Coronary artery (tissue), 2 donors: ENCODE results near the gene AMBRA1.

Experiments used
- DNase-seq: peaks from one replicate; pipeline ENCODE4 v3.0.0-alpha.2; 2017; ENCODE audit warnings: low spot score
- H3K27ac ChIP-seq, 2 donors: fragments of 200-600 bp; sonication (generic); one replicate each; pipeline ENCODE4 v1.5.1; 2016 to 2019
- H3K4me3 ChIP-seq: fragments of 200-600 bp; sonication (generic); 2 replicates; pipeline ENCODE4 v1.5.1; 2016; ENCODE audit warnings: mild to moderate bottlenecking, moderate library complexity
- TF ChIP-seq, protein P1 (sequence below): fragments of 200-600 bp; sonication (generic); IDR thresholded peaks from one replicate; pipeline ENCODE4 v1.5.1; 2019; ENCODE audit warnings: antibody characterized with exemption

AMBRA1 gene

DNA sequence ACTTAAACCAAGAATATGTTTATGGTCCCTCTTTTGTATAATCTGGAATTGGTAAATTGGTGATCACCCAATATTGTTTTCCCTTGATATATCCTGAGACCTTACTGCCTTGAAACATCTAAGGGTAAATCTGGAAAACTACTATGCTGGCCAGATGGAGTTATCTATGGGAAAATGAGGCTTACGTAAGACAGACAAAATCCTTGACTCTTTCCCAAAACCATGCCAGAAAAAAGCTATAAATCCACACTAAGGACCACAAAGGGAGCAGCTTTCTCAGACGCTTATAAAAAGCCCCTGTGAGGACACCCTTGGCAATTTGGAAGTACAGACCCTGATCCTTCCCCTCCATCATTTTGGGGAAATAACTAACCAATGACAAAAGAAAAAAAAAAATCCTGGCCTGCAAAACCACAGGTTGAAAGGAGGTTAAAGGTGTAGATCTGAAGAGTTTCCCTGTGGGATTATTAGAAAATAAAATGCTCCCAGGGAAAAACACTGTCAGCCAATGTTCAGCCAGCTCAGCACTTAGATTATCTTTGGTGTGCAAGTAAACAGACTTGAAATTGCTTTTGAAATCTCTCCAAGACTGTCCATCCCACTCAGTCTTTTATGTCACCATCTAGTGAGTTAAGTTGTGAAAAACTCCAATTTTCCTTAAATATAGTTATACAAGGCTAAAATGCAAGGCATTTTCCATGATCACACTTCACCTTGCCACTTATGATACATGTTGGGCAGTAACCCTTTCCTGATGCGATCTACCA lies 6.6 kb upstream of the AMBRA1 start:
- H3K27ac ChIP-seq = peak overlapping the region in 1 of 2 donors; percentile 30
- DNase-seq = no peak
- no peak overlapping the region for H3K4me3 ChIP-seq
- TF ChIP-seq, protein P1, sequence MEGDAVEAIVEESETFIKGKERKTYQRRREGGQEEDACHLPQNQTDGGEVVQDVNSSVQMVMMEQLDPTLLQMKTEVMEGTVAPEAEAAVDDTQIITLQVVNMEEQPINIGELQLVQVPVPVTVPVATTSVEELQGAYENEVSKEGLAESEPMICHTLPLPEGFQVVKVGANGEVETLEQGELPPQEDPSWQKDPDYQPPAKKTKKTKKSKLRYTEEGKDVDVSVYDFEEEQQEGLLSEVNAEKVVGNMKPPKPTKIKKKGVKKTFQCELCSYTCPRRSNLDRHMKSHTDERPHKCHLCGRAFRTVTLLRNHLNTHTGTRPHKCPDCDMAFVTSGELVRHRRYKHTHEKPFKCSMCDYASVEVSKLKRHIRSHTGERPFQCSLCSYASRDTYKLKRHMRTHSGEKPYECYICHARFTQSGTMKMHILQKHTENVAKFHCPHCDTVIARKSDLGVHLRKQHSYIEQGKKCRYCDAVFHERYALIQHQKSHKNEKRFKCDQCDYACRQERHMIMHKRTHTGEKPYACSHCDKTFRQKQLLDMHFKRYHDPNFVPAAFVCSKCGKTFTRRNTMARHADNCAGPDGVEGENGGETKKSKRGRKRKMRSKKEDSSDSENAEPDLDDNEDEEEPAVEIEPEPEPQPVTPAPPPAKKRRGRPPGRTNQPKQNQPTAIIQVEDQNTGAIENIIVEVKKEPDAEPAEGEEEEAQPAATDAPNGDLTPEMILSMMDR = no peak

DNA sequence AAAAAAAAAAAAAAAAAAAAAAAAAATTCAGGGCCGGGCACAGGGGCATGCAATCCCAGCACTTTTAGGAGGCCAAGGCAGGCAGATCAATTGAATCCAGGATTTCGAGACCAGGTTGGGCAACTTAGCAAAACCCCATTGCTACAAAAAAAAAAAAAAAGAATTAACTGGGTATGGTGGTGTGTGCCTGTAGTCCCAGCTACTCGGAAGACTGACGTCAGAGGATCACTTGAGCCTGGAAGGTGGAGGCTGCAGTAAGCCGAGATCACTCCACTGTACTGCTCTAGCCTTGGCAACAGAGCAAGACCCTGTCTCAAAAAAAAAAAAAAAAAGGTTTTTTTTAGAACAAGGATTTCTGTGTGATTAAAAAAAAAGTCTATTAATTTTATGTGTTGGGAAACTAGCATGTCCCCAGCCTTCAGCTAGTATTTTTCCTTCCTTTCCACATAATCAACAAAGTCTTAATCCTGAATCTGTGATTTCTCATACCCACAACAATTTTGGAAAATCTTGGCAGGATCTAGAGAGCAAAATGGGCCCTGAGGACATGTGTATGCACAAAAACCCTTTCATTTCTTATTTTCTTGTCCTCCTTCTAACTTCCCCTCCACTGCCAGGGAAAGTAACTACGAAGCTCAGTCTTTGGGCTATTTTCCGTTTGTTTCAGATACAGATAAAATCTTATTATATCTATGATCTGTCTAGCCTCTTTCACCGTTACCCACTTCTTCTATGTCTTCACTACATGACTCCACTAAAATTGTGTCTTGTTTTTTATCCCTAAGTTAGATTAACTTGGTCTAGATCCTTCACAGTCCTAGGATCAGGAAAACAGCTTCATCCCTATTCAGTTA lies 5.7 kb upstream of the AMBRA1 start:
- H3K27ac ChIP-seq = peak overlapping the region in 1 of 2 donors; percentile 1
- DNase-seq = no peak
- TF ChIP-seq, protein P1 = no peak
- no peak overlapping the region for H3K4me3 ChIP-seq

DNA sequence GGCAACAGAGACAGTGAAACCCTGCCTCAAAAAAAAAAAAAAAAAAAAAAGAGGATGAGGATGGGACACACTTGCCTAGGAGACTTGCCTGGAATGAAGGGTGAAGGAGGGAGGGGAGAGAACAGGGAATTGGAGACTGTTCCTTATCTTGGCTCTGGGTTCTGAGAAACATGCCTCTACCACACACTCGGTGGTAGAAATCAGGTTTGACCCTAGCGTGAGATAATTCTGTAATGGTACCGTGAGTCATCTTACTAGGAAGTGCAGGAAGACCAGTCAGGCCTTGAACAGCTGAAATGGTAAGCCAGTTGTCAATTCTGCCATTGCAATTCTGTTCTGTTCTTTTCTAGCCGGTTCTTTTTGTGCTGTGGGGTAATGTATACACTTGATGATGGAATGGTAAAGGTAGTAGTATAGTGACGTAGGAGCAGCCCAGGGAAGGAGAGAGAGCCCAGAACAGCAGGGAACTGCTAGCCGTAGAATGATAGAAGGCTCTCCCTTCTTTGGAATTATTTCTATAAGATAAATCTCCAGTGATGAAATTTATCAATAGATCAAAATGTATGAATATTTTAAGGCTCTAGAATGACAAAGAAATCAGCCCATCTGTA lies 3.9 kb upstream of the AMBRA1 start:
- TF ChIP-seq, protein P1 = no peak
- Histone ChIP-seq H3K27ac (no peak overlapping the region), H3K4me3 (no peak overlapping the region)
- no peak for DNase-seq

DNA sequence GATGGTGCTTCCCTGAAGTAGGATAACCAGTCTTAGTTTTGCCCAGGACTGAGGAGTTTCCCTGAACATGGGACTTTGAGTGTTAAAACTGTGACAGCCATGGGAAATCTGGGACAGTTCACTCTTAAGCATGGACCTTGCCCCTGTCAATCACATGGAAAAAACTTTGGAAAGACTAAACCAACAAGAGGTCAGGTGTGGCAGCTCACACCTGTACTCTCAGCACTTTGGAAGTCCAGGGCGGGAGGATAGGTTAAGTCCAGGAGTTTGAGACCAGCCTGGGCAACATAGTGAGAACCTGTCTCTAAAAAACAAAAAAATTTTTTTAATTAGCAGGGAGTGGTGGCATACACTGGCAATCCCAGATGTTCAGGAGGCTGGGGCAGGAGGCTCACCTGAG lies 3.3 kb upstream of the AMBRA1 start:
- Histone ChIP-seq H3K4me3 (no peak overlapping the region), H3K27ac (no peak overlapping the region)
- DNase-seq = no peak
- TF ChIP-seq, protein P1 = no peak

DNA sequence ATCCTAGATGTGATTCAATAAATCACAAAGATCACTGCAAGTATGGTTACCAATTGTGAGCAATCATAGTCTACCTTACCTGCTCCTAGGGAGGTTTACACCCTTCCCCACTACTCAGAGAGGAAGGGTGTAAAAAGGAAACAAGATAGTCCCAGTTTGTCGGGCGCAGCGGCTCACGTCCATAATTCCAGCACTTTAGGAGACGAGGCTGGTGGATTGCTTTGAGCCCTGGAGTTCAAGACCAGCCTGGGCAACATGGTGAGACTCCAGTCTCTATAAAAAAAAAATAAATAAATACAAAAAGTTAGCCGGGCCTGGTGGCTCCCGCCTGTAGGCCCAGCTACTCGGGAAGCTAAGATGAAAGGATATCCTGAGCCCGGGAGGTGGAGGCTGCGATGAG lies 962 bp upstream of the AMBRA1 start:
- DNase-seq = no peak
- TF ChIP-seq, protein P1 = no peak
- Histone ChIP-seq H3K4me3 (no peak overlapping the region), H3K27ac (no peak overlapping the region)

DNA sequence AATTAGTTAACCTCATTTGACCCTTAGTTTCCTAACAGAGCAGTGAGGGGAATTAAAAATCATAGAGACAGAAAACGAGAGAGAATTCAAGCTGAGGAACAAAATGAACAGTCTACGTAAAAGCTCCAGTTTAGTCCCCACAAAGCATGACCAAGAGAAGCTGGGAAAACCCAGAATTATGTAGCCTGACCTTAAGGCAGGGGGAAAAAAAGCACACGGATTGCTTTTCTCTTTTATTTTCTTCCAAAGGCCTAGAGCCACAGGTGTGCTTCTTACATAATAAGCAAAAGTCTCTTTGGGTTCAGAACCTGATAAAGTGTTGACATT lies 514 bp upstream of the AMBRA1 start:
- peak overlapping the region; percentile 66 to 82 for H3K27ac ChIP-seq
- DNase-seq = no peak
- H3K4me3 ChIP-seq = peak overlapping the region; percentile 88
- TF ChIP-seq, protein P1 = no peak
